Epithelial cell of proximal tubule (primary cell): ENCODE results near the gene NME7. TPM values are rescaled to one million over a fixed set of nuclear protein-coding genes. Genes with fewer than 3 reads are reported as not detected.

Experiments used
- DNase-seq: peaks from one replicate; pipeline ENCODE4 v3.0.0-alpha.2; 2011; ENCODE audit warnings: low read depth
- H3K4me3 ChIP-seq: 2 replicates; pipeline ENCODE4 v1.5.1; 2011; ENCODE audit warnings: low read depth, mild to moderate bottlenecking, low read length
- total RNA-seq: library from RNA; depleted of rRNA; stranded (reverse); fragments of >200 nt; gene quantifications from 2 replicates; pipeline ENCODE4 v1.2.3, GENCODE V29; 2015
- TF ChIP-seq, protein P1 (sequence below): conservative IDR thresholded peaks from 2 replicates; pipeline ENCODE4 v1.5.1; 2012; ENCODE audit warnings: low read depth, mild to moderate bottlenecking, low read length

The NME7 gene
- total RNA-seq, 1 donor from 2014 or later: 50.9 TPM

DNA sequence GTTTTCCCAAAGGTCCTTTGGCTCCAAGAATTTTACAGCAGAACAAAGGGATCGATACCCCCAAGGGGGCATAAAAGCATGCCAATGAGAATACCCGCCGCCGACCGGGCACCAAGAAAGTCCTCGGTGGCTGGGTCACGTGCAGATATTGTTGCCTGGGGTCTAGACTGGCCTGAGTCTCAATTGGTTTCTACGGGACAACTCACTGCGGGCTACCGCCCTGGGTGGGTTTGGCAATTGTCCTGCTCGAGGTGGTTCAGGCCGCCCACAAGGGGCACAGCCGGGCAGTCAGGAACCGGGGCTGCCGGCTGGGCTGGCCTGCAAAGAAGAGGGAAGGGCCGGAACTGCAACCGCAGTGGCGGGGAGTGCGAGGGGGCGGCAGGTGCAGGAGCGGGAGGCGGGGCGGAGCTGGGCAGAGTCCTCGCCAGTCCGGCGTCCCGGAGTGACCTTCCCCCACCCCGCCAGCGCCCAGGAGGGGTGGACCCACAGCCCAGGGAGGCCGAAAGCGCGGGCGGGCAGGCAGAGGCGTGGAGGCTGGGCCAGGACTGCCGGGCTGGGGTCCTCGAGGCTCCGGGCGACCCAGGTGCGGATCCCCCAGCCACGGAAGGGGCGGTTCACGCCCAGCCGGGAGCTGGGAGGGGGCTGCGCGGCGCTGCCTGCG is 262.0 kb downstream of the NME7 start:
- H3K4me3 ChIP-seq: peak overlapping the region; percentile 77
- TF ChIP-seq, protein P1, sequence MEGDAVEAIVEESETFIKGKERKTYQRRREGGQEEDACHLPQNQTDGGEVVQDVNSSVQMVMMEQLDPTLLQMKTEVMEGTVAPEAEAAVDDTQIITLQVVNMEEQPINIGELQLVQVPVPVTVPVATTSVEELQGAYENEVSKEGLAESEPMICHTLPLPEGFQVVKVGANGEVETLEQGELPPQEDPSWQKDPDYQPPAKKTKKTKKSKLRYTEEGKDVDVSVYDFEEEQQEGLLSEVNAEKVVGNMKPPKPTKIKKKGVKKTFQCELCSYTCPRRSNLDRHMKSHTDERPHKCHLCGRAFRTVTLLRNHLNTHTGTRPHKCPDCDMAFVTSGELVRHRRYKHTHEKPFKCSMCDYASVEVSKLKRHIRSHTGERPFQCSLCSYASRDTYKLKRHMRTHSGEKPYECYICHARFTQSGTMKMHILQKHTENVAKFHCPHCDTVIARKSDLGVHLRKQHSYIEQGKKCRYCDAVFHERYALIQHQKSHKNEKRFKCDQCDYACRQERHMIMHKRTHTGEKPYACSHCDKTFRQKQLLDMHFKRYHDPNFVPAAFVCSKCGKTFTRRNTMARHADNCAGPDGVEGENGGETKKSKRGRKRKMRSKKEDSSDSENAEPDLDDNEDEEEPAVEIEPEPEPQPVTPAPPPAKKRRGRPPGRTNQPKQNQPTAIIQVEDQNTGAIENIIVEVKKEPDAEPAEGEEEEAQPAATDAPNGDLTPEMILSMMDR: peak; percentile 26
- no peak for DNase-seq

DNA sequence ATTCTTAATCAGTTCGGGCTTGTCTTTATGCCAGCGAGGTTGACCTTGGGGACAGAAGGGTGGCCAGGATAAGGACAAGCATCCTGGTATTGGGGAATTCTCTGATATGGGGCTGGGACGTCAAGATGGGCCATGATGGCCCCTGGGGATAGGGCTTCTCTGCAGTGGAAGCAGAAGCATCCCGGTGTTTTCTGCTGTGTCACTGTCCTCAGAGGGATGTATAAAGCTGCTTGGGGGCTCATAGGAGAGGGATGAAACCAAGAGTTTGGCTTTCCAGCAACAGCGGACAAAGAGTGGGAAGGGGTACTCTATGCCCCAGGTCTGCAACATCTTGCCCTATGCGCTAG is 262.5 kb downstream of the NME7 start:
- TF ChIP-seq, protein P1: no peak
- no peak for DNase-seq
- H3K4me3 ChIP-seq: peak overlapping the region; percentile 77

DNA sequence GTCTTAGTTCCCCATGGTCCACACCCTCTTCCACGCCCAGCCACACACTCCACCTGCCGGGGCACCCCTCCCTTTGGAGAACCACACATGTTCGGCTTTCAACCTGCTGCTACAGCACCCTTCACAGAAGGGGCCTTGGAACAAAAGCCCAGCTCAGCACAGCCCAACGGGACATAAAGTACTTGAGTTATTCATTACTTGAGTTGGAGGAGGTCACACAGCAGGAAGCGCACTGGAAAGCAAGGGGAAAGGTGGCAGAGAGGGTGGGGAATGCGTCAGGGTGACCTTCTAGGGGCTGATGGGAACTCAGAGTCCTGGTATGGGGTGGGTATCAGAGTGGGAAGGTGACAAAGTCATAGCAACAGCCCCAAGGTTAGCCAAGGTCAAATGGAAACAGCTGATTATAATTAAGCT is 264.1 kb downstream of the NME7 start:
- TF ChIP-seq, protein P1: no peak
- H3K4me3 ChIP-seq: peak overlapping the region; percentile 33
- DNase-seq: no peak

DNA sequence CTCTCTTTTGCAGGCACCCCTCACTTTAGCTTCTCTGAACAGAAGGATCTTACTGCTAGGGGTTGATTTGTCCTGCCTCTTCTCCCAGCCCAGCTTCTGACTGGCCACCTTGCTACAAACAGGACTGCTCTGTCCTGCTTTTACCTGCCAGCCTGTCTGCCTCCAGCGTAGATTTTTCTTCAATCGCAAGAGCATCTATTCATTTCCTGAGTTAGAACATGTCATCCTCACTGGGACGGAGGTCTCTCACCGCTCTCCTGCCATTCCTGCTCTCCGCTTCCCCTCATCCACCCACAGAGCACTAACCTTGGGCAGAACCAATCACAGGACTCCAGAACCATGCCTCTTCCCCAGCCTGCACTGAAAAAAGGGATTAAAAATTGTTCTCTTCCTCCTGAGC is 264.6 kb downstream of the NME7 start:
- DNase-seq: no peak
- TF ChIP-seq, protein P1: no peak
- H3K4me3 ChIP-seq: peak overlapping the region; percentile 33

DNA sequence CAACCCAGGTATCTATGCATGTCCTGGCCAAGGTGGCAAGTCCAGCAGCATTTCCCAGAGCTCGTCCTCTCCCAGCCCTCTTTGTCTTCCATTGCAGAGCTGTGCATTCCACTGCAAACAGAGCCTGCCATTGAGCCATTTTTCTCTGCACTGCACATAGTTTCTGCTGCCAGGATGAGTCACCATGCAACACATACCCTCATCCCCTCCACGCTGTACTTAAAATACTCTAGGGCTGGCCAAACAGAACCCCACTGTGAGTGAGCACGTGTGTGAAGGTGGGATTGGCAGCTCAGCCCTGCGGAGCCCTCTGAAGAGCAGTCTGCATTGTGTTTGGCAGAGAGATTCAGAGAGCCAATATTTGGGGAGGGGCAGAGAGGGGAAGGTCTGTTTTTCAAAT is 265.0 kb downstream of the NME7 start:
- TF ChIP-seq, protein P1: no peak
- peak overlapping the region; percentile 33 for H3K4me3 ChIP-seq
- no peak for DNase-seq

DNA sequence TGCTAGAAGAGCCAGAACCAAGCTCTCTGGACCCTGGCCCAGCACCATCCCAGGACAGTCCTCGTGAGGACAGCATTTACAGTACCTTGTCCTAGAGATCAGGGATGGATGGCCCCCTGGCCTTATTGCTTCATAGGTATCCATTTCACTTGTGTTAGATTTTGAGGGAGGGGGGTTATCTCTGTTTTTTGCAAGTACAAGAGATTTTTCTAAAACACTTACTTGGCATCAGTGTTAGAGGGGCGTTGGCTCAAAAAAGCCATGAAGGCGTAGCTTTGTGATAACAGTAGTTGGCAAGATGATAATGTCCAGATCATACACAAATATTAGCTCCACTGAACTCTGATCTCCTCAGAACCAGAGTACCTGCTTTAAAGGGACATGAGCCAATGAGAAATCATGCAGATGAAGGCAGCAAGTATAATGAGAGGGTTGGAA is 266.9 kb downstream of the NME7 start:
- H3K4me3 ChIP-seq: no peak overlapping the region
- TF ChIP-seq, protein P1: no peak
- DNase-seq: no peak

DNA sequence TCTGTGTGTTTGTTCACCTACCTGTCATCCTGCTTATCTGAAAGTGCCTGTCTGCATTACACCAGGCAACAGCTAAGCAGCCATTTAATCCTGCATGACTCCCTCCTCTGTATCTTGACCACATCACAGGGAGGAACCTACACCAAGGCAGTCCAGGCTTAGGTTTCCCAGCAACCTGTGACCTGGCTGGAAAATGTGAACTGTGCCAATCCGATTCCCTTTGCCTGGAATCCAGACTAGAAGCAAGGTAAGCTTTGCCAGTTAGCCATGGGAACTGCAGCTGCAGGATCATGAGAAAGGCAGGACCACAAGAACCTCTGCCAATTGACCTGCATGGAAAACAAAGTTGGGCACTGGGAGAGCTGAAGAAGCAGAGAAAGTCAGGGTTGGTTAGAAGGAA is 267.4 kb downstream of the NME7 start:
- DNase-seq: no peak

More for the DNA sequence above, 267.4 kb downstream of the NME7 start:
- H3K4me3 ChIP-seq: no peak overlapping the region
- TF ChIP-seq, protein P1: no peak
